Stimulated activated naive CD8-positive, alpha-beta T cell treated with anti-CD3 and anti-CD28 coated beads, Interleukin-15, amount 100 ng/mL, for 72 hours (primary cell): Measurements from ENCODE around the gene WASF3.
"Not testable (repeated sequence)": the region's sequence is repeated elsewhere in the genome, so short reads cannot be mapped to it uniquely, and the experiment has no call there.

Experiments
- ATAC-seq: fragments of 150-1000 bp; cut with Tn5 transposase; 2 replicates; pipeline ENCODE4 v1.10.0; 2021; ENCODE audit warnings: mild to moderate bottlenecking, moderate library complexity
- DNase-seq, 2 donors: peaks; one replicate each; pipeline ENCODE4 v3.0.0; 2021 to 2022
- H3K27ac Mint-ChIP-seq, 2 donors: one replicate each; pipeline ENCODE4 v1.8.0; 2022; ENCODE audit warnings: mild to moderate bottlenecking in 2 of 2, mixed read lengths in 2 of 2, moderate library complexity in 2 of 2
- H3K27me3 Mint-ChIP-seq: one replicate; pipeline ENCODE4 v1.8.0; 2022; ENCODE audit warnings: mixed read lengths
- H3K4me1 Mint-ChIP-seq: one replicate; pipeline ENCODE4 v1.8.0; 2022; ENCODE audit warnings: mild to moderate bottlenecking, mixed read lengths
- H3K4me3 Mint-ChIP-seq, 2 donors: one replicate each; pipeline ENCODE4 v1.8.0; 2022; ENCODE audit warnings: mild to moderate bottlenecking in 2 of 2, mixed read lengths in 2 of 2, moderate library complexity in 1 of 2
- H3K9me3 Mint-ChIP-seq, 2 donors: one replicate each; pipeline ENCODE4 v1.8.0; 2022; ENCODE audit warnings: mixed read lengths in 2 of 2

The WASF3 gene

DNA sequence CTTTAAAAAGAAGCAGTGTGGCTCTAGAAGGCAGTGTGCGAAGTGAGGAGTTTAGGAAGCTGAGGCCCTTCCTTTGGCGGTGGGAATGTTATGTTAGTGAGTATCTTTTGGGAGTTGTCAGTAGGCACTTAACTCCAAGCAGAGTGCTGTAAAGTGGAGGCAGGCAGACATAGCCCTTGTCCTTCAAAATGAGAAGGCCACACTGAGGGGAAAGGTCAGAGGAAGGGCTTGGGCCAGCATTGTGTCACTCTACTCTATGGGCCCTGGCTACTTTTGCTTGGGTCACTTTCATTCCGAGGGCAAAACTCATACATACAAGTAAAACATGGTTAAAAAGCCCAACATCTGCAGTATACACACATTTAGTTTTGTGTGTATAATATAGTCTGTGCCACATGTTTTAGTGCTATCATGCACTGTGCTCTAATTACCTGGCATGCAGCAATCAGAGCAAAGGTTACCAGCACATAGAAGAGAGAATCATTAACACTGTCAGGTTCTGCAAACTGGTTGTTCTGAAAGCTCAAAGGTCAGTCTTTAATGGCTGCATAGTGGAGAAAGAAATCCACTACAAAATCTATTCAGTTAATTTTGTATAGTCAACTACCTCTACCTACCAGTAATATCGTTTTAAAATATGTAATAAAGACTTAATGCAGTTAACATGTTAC is 64.4 kb downstream of the WASF3 start:
- DNase-seq: no peak
- H3K27me3 Mint-ChIP-seq: peaks cover 40% of the 10 kb centered on the region

DNA sequence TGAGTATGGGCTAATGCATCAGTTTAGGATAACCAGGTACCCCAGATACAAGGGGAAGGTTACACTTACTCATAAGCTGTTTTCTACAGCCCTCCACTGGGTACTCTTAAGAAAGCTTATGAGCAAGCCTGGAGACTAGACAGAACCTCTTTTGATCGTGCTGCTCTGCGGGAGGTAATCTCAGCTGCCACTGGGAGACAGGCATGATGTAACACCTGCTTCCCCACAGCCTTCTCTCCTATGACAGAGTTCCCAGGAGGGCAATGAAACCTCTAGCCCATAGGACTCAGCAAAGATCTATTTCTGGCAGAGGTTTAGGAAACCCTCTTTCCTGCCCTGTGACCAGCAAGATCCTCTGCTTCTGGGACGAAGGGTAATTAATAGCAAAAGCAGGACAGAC is 65.6 kb downstream of the WASF3 start:
- Mint-ChIP-seq H3K4me3 (no peak overlapping the region), H3K27me3 (peaks cover 32% of the 10 kb centered on the region), H3K4me1 (no peaks in the 10 kb centered on the region), H3K9me3 (peaks cover 16 to 32% of the 10 kb centered on the region in 2 donors), H3K27ac (no peak overlapping the region)
- DNase-seq (no peak), ATAC-seq (no peak)

More for the DNA sequence above, 64.4 kb downstream of the WASF3 start:
- no peak overlapping the region for H3K27ac Mint-ChIP-seq
- no peak for ATAC-seq
- H3K9me3 Mint-ChIP-seq: peaks cover 16 to 32% of the 10 kb centered on the region in 2 donors
- no peaks in the 10 kb centered on the region for H3K4me1 Mint-ChIP-seq
- no peak overlapping the region for H3K4me3 Mint-ChIP-seq

- ATAC-seq: no peak
- no peak for DNase-seq
- H3K27ac Mint-ChIP-seq: no peak overlapping the region
- H3K4me1 Mint-ChIP-seq: no peaks in the 10 kb centered on the region
- no peak overlapping the region for H3K4me3 Mint-ChIP-seq
- H3K9me3 Mint-ChIP-seq: peaks cover 16 to 32% of the 10 kb centered on the region in 2 donors
- peaks cover 27% of the 10 kb centered on the region for H3K27me3 Mint-ChIP-seq
These were observed 67.1 kb downstream of the WASF3 start for GRCh38 chr13:26624572-26624971.

- no peak for ATAC-seq
- no peak for DNase-seq
- peaks cover 22% of the 10 kb centered on the region for H3K27me3 Mint-ChIP-seq
These were observed 68.8 kb downstream of the WASF3 start for GRCh38 chr13:26626271-26626670.

GRCh38 chr13:26628706-26629105 is 71.2 kb downstream of the WASF3 start:
- Mint-ChIP-seq H3K27ac (no peak overlapping the region), H3K9me3 (peaks cover 11 to 26% of the 10 kb centered on the region in 2 donors), H3K4me1 (no peaks in the 10 kb centered on the region), H3K27me3 (peaks cover 8% of the 10 kb centered on the region), H3K4me3 (no peak overlapping the region)
- DNase-seq (no peak), ATAC-seq (no peak)

More at GRCh38 chr13:26626271-26626670, 68.8 kb downstream of the WASF3 start:
- Mint-ChIP-seq H3K27ac (no peak overlapping the region), H3K4me1 (no peaks in the 10 kb centered on the region), H3K4me3 (no peak overlapping the region), H3K9me3 (peaks cover 16 to 32% of the 10 kb centered on the region in 2 donors)

- DNase-seq (no peak), ATAC-seq (no peak)
- Mint-ChIP-seq H3K27ac (no peak overlapping the region), H3K9me3 (peaks cover 5 to 20% of the 10 kb centered on the region in 2 donors), H3K4me1 (no peaks in the 10 kb centered on the region), H3K27me3 (peaks cover 2% of the 10 kb centered on the region), H3K4me3 (no peak overlapping the region)
These were observed 71.9 kb downstream of the WASF3 start for GRCh38 chr13:26629260-26629825.

GRCh38 chr13:26635634-26636033 is 78.2 kb downstream of the WASF3 start:
- DNase-seq, ATAC-seq, H3K4me1 Mint-ChIP-seq, H3K4me3 Mint-ChIP-seq, H3K27ac Mint-ChIP-seq: not testable (repeated sequence)
- Mint-ChIP-seq H3K27me3 (peaks cover 10% of the 10 kb centered on the region), H3K9me3 (peaks cover 8 to 12% of the 10 kb centered on the region in 2 donors)

- not testable (repeated sequence) for H3K4me3 Mint-ChIP-seq, H3K4me1 Mint-ChIP-seq, DNase-seq, H3K27ac Mint-ChIP-seq, ATAC-seq
- Mint-ChIP-seq H3K9me3 (peaks cover 8 to 12% of the 10 kb centered on the region in 2 donors), H3K27me3 (peaks cover 10% of the 10 kb centered on the region)
These were observed 78.6 kb downstream of the WASF3 start for GRCh38 chr13:26636073-26636472.

DNA sequence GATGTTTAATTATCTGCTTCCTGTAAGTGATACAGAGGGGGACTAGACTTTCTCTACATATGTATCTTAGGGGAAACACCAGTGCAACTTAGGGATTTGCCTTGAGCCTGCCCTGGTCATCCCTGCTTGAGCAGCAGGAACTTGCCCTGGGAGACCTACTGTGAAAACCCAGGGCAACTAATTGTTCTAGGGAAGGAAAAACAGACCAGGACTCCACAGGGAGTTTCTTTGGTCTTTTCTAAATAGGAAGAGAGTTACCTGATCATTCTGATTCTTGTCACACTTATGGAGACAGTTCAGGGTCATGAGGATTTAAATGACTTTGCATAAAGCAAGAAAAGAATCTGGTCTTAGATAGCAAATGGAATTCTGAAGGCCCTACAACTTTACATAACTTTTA is 89.1 kb downstream of the WASF3 start:
- H3K4me1 Mint-ChIP-seq: no peaks in the 10 kb centered on the region
- no peak overlapping the region for H3K4me3 Mint-ChIP-seq
- ATAC-seq (no peak), DNase-seq (no peak)
- H3K27me3 Mint-ChIP-seq: peaks cover 31% of the 10 kb centered on the region
- no peak overlapping the region for H3K27ac Mint-ChIP-seq
- H3K9me3 Mint-ChIP-seq: peaks cover 12% of the 10 kb centered on the region in 2 donors

- ATAC-seq (no peak), DNase-seq (no peak)
- Mint-ChIP-seq H3K4me1 (no peaks in the 10 kb centered on the region), H3K9me3 (peaks cover 12% of the 10 kb centered on the region in 2 donors), H3K4me3 (no peak overlapping the region), H3K27ac (no peak overlapping the region), H3K27me3 (peaks cover 12% of the 10 kb centered on the region)
These were observed 93.8 kb downstream of the WASF3 start for GRCh38 chr13:26651234-26651633.

- H3K4me1 Mint-ChIP-seq: no peaks in the 10 kb centered on the region
- H3K9me3 Mint-ChIP-seq: peaks cover 12% of the 10 kb centered on the region in 2 donors
- no peak overlapping the region for H3K27ac Mint-ChIP-seq
- ATAC-seq: no peak
- H3K4me3 Mint-ChIP-seq: no peak overlapping the region
- no peaks in the 10 kb centered on the region for H3K27me3 Mint-ChIP-seq
- DNase-seq: no peak
These were observed 95.8 kb downstream of the WASF3 start for GRCh38 chr13:26653310-26653709.

GRCh38 chr13:26653842-26654241 is 96.4 kb downstream of the WASF3 start:
- no peak for ATAC-seq
- Mint-ChIP-seq H3K4me1 (no peaks in the 10 kb centered on the region), H3K9me3 (peaks cover 12% of the 10 kb centered on the region in 2 donors), H3K4me3 (no peak overlapping the region), H3K27me3 (no peaks in the 10 kb centered on the region), H3K27ac (no peak overlapping the region)
- DNase-seq: no peak

DNA sequence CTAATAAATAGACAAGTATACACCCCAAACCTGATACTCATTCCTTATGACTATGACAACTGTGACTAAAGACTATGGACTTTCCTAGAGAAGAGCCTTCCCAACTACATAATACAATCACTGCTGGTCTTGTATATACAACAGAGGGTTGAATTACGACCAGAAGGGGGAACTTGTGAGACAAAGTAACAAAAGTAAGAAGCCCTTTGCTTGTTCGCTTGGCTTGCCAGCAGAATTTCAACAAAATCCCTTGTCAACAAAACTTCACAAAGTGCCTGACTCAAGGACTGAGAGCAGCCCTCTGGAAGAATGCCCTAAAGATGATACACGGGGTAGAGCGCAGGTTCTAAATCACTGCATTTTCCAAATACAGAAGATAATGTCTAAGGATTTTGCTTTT is 99.4 kb downstream of the WASF3 start:
- ATAC-seq (no peak), DNase-seq (no peak)
- no peaks in the 10 kb centered on the region for H3K4me1 Mint-ChIP-seq
- H3K4me3 Mint-ChIP-seq: no peak overlapping the region
- no peaks in the 10 kb centered on the region for H3K9me3 Mint-ChIP-seq
- peaks cover 9% of the 10 kb centered on the region for H3K27me3 Mint-ChIP-seq
- H3K27ac Mint-ChIP-seq: no peak overlapping the region

DNA sequence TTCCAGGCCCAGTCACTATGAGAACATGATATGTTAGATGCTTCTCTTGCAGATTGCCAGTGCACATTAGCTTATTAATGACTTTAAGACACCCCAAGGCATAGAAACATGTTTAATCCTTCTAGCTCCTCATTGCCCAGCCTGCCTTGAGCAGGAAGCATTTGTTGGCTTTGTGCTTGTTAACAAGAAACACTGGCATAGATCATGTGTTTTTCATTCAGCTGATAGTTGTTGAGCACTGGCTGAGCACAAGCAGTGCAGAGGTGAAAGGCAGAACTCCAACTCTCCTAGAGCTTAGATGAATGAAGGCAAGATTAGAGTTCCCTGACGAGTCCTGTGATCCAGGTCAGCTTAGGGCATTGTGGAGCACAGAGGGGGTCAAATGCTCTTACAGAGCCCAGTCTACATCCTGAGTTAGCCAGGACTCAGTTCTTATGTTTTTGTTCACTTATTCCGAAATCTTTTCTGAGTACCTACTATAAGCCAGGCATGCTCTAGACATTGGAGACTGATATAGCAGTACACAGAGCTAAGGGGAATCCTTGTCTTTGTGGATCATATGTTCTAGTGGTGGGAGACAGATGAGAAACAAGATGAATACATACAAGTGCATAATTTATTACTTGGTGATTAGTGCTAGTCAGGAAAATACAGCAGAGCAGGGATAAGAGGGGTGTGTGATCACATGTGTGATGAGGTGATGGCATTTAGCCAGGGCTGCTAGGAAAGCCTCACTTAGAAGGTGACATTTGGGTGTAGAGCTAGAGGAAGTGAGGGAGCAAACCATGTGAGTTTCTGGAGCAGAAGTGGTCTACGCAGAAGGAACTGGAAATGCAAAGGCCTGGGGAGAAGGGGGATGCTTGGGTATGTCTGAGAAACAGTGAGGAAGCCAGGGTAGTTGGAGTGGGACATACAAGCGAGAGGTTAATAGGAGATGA is 101.2 kb downstream of the WASF3 start:
- Mint-ChIP-seq H3K4me1 (no peaks in the 10 kb centered on the region), H3K4me3 (no peak overlapping the region), H3K9me3 (no peaks in the 10 kb centered on the region), H3K27me3 (peaks cover 19% of the 10 kb centered on the region), H3K27ac (no peak overlapping the region)
- DNase-seq (no peak), ATAC-seq (no peak)

DNA sequence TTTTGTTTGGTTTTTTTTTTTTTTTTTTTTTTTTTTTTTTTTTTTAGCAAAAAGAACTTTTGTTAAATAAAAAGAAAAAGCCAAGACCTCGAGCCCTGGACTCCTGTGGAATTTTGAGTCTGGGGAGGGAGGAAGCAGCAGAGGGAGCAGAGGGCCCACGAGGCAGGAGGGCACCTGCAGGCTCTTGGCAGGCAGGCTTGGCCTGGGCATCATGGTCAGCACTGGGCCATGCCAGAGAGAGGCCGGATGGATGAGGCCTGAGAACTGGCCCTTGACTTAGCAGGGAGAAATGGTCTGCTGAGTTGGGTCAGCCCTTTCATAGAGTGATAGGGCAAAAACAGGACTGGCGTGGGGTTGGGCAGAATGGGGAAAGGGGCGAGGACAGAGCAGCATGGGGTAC is 102.7 kb downstream of the WASF3 start:
- Mint-ChIP-seq H3K4me3 (no peak overlapping the region), H3K27ac (no peak overlapping the region)

GRCh38 chr13:26660766-26661165 is 103.3 kb downstream of the WASF3 start:
- ATAC-seq: no peak
- DNase-seq: no peak
- no peak overlapping the region for H3K4me3 Mint-ChIP-seq
- H3K4me1 Mint-ChIP-seq: no peaks in the 10 kb centered on the region
- H3K27me3 Mint-ChIP-seq: peaks cover 19% of the 10 kb centered on the region
- no peak overlapping the region for H3K27ac Mint-ChIP-seq
- no peaks in the 10 kb centered on the region for H3K9me3 Mint-ChIP-seq

More for the DNA sequence above, 102.7 kb downstream of the WASF3 start:
- peaks cover 19% of the 10 kb centered on the region for H3K27me3 Mint-ChIP-seq
- no peaks in the 10 kb centered on the region for H3K9me3 Mint-ChIP-seq
- ATAC-seq: no peak
- H3K4me1 Mint-ChIP-seq: no peaks in the 10 kb centered on the region
- DNase-seq: no peak
